OCI-LY1 (cell line): ENCODE results near the gene SIRT6.

Source experiments
- H2AFZ ChIP-seq: fragments of 200-600 bp; sonication (generic), shearing (Covaris generic); 2 replicates; pipeline ENCODE4 v1.6.0; 2014; ENCODE audit warnings: antibody characterized with exemption, mild to moderate bottlenecking, low read length
- H3F3A ChIP-seq: fragments of 200-600 bp; sonication (generic), shearing (Covaris generic); 2 replicates; pipeline ENCODE4 v1.6.0; 2014; ENCODE audit warnings: mild to moderate bottlenecking, antibody characterized with exemption, low read length, moderate library complexity; ENCODE audit not compliant: insufficient read depth
- H3K27ac ChIP-seq: fragments of 200-600 bp; sonication (generic); 2 replicates; pipeline ENCODE4 v1.5.1; 2014; ENCODE audit warnings: low read length, mixed run types, mild to moderate bottlenecking, low read depth; ENCODE audit not compliant: poor library complexity, severe bottlenecking
- H3K27me3 ChIP-seq: fragments of 200-600 bp; sonication (generic); 2 replicates; pipeline ENCODE4 v1.6.0; 2014; ENCODE audit warnings: antibody characterized with exemption, mild to moderate bottlenecking, low read length, moderate library complexity; ENCODE audit not compliant: insufficient read depth
- H3K36me3 ChIP-seq: fragments of 200-600 bp; sonication (generic); 2 replicates; pipeline ENCODE4 v1.6.1; 2014; ENCODE audit warnings: mild to moderate bottlenecking, antibody characterized with exemption, low read length, moderate library complexity, mixed read lengths; ENCODE audit not compliant: insufficient read depth
- H3K4me1 ChIP-seq: fragments of 200-600 bp; sonication (generic); 2 replicates; pipeline ENCODE4 v1.5.1; 2014; ENCODE audit warnings: mild to moderate bottlenecking, low read length, moderate library complexity; ENCODE audit not compliant: insufficient read depth, severe bottlenecking
- H3K4me2 ChIP-seq: fragments of 200-600 bp; sonication (generic), shearing (Covaris generic); 2 replicates; pipeline ENCODE4 v1.6.1; 2014; ENCODE audit warnings: low read length
- H3K4me3 ChIP-seq: fragments of 200-600 bp; sonication (generic); 2 replicates; pipeline ENCODE4 v1.5.1; 2014; ENCODE audit warnings: low read length, low read depth, mild to moderate bottlenecking, mixed read lengths; ENCODE audit not compliant: poor library complexity, severe bottlenecking
- H3K79me2 ChIP-seq: fragments of 200-600 bp; shearing (Covaris generic); 2 replicates; pipeline ENCODE4 v1.6.1; 2016; ENCODE audit warnings: mixed run types, low read length, mixed read lengths; ENCODE audit not compliant: insufficient read depth
- H3K9ac ChIP-seq: fragments of 200-600 bp; sonication (generic), shearing (Covaris generic); 2 replicates; pipeline ENCODE4 v1.6.1; 2014; ENCODE audit warnings: mild to moderate bottlenecking, low read length, mixed read lengths
- H3K9me2 ChIP-seq: fragments of 200-600 bp; sonication (generic), shearing (Covaris generic); 2 replicates; pipeline ENCODE4 v1.6.1; 2014; ENCODE audit warnings: low read depth, mild to moderate bottlenecking, low read length, mixed read lengths
- H3K9me3 ChIP-seq: fragments of 200-600 bp; shearing (Covaris generic); 2 replicates; pipeline ENCODE4 v1.6.1; 2014; ENCODE audit warnings: low read length, mixed read lengths
- H4K20me1 ChIP-seq: fragments of 200-600 bp; sonication (generic), shearing (Covaris generic); 2 replicates; pipeline ENCODE4 v1.6.0; 2016; ENCODE audit warnings: mild to moderate bottlenecking, low read length; ENCODE audit not compliant: insufficient read depth
- CTCF ChIP-seq: fragments of 200-600 bp; sonication (generic), shearing (Covaris generic); IDR thresholded peaks from 2 replicates; pipeline ENCODE4 v1.5.1; 2017; ENCODE audit warnings: mild to moderate bottlenecking, antibody characterized with exemption, low read length, moderate library complexity, mixed read lengths
- EZH2 ChIP-seq: fragments of 200-600 bp; sonication (generic), shearing (Covaris generic); IDR thresholded peaks from 2 replicates; pipeline ENCODE4 v1.8.0; 2017; ENCODE audit warnings: borderline replicate concordance, mixed run types, mild to moderate bottlenecking, antibody characterized with exemption, low read length, moderate library complexity, mixed read lengths

SIRT6 gene

GRCh38 chr19:4217429-4218264 is 35.3 kb upstream of the SIRT6 start:
- no peak for TF ChIP-seq CTCF
- TF ChIP-seq EZH2 = no peak
- Histone ChIP-seq H3K36me3 (no peaks in the 10 kb centered on the region), H3K9ac (no peak overlapping the region), H4K20me1 (no peaks in the 10 kb centered on the region), H3F3A (no peaks in the 10 kb centered on the region), H3K27ac (no peak overlapping the region), H2AFZ (no peak overlapping the region), H3K9me3 (no peaks in the 10 kb centered on the region), H3K9me2 (no peaks in the 10 kb centered on the region), H3K4me2 (no peak overlapping the region), H3K4me3 (no peak overlapping the region), H3K79me2 (no peaks in the 10 kb centered on the region), H3K27me3 (0 out of 2 replicates have a peak, but pooled peaks cover 3% of the 10 kb centered on the region), H3K4me1 (no peaks in the 10 kb centered on the region)

- H3K9ac ChIP-seq = no peak overlapping the region
- H3K4me3 ChIP-seq = no peak overlapping the region
Measured at GRCh38 chr19:4216846-4217245, 34.5 kb upstream of the SIRT6 start.

DNA sequence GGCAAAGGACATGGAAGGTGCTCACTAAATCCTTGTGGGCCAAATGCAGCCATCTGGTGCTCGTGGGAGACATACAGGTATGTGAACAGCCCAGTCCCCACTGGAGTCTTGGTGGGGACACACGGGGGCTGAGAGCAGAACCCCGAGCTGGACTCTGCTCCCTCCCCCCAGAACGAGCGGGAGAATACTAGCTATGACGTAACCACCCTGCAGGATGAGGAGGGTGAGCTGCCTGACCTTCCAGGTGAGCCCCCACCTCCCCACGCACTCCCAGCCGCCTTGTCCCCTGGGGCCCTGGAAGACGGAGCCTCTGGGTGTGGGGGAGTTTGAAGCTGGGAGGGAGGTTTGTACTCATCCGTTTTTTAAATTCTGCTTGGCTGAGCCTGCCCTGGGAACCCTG is 33.4 kb upstream of the SIRT6 start:
- H3K4me2 ChIP-seq = no peak overlapping the region
- H3K9me2 ChIP-seq = no peaks in the 10 kb centered on the region
- no peak overlapping the region for H3K4me3 ChIP-seq
- TF ChIP-seq EZH2 (no peak), CTCF (no peak)
- no peaks in the 10 kb centered on the region for H4K20me1 ChIP-seq
- no peaks in the 10 kb centered on the region for H3K9me3 ChIP-seq
- no peaks in the 10 kb centered on the region for H3K4me1 ChIP-seq
- H3K9ac ChIP-seq = no peak overlapping the region
- 0 out of 2 replicates have a peak, but pooled peaks cover 3% of the 10 kb centered on the region for H3K27me3 ChIP-seq
- H3K79me2 ChIP-seq = no peaks in the 10 kb centered on the region
- no peaks in the 10 kb centered on the region for H3F3A ChIP-seq
- no peak overlapping the region for H2AFZ ChIP-seq
- H3K36me3 ChIP-seq = no peaks in the 10 kb centered on the region
- H3K27ac ChIP-seq = no peak overlapping the region

More at GRCh38 chr19:4216846-4217245, 34.5 kb upstream of the SIRT6 start:
- Histone ChIP-seq H3K4me2 (no peak overlapping the region), H3F3A (no peaks in the 10 kb centered on the region), H3K27ac (no peak overlapping the region), H3K9me2 (no peaks in the 10 kb centered on the region), H2AFZ (no peak overlapping the region), H3K27me3 (0 out of 2 replicates have a peak, but pooled peaks cover 3% of the 10 kb centered on the region), H4K20me1 (no peaks in the 10 kb centered on the region), H3K9me3 (no peaks in the 10 kb centered on the region), H3K4me1 (no peaks in the 10 kb centered on the region), H3K79me2 (no peaks in the 10 kb centered on the region), H3K36me3 (no peaks in the 10 kb centered on the region)
- TF ChIP-seq CTCF (no peak), EZH2 (no peak)
